Measurements from ENCODE around the gene KDM2A. TPM values are rescaled to one million over a fixed set of nuclear protein-coding genes. Genes with fewer than 3 reads are reported as not detected.
"Not testable (repeated sequence)": the region's sequence is repeated elsewhere in the genome, so short reads cannot be mapped to it uniquely, and the experiment has no call there.

KDM2A gene
- total RNA-seq, 1 donor from 2014 or later = 43.8 TPM

- not testable (repeated sequence) for H3K9ac ChIP-seq (ENCODE audit: low read depth in 1 of 3, low read length in 3 of 3); H3K27ac ChIP-seq (ENCODE audit: low read depth, low read length); H3K27me3 ChIP-seq (ENCODE audit: control insufficient read depth in 3 of 3, insufficient read depth in 3 of 3, low read length in 3 of 3); H3K4me3 ChIP-seq (ENCODE audit: low read length in 3 of 3); H3K9me3 ChIP-seq (ENCODE audit: control insufficient read depth in 3 of 3, low read length in 3 of 3); H3K4me1 ChIP-seq (ENCODE audit: control insufficient read depth in 3 of 3, insufficient read depth in 3 of 3, low read length in 3 of 3)
- peaks cover 15 to 36% (median 33%) of the 10 kb centered on the region in 3 donors for H3K36me3 ChIP-seq (ENCODE audit: control insufficient read depth in 3 of 3, insufficient read depth in 3 of 3, low read length in 3 of 3)
Observed at GRCh38 chr11:67130861-67131260, 11.8 kb downstream of the KDM2A start.

- Histone ChIP-seq H3K9me3 (ENCODE audit: control insufficient read depth in 3 of 3, low read length in 3 of 3) (no peaks in the 10 kb centered on the region), H3K27me3 (ENCODE audit: control insufficient read depth in 3 of 3, insufficient read depth in 3 of 3, low read length in 3 of 3) (no peaks in the 10 kb centered on the region), H3K4me1 (ENCODE audit: control insufficient read depth in 3 of 3, insufficient read depth in 3 of 3, low read length in 3 of 3) (no peaks in the 10 kb centered on the region), H3K27ac (ENCODE audit: low read depth, low read length) (no peak overlapping the region), H3K36me3 (ENCODE audit: control insufficient read depth in 3 of 3, insufficient read depth in 3 of 3, low read length in 3 of 3) (peaks cover 22 to 48% (median 47%) of the 10 kb centered on the region in 3 donors), H3K9ac (ENCODE audit: low read depth in 1 of 3, low read length in 3 of 3) (no peak overlapping the region), H3K4me3 (ENCODE audit: low read length in 3 of 3) (no peak overlapping the region)
Observed at GRCh38 chr11:67136156-67136555, 17.1 kb downstream of the KDM2A start.

- no peaks in the 10 kb centered on the region for H3K9me3 ChIP-seq (ENCODE audit: control insufficient read depth in 3 of 3, low read length in 3 of 3)
- no peaks in the 10 kb centered on the region for H3K27me3 ChIP-seq (ENCODE audit: control insufficient read depth in 3 of 3, insufficient read depth in 3 of 3, low read length in 3 of 3)
- no peak overlapping the region for H3K27ac ChIP-seq (ENCODE audit: low read depth, low read length)
- H3K4me3 ChIP-seq (ENCODE audit: low read length in 3 of 3) = no peak overlapping the region
- peaks cover 18 to 37% (median 37%) of the 10 kb centered on the region in 3 donors for H3K36me3 ChIP-seq (ENCODE audit: control insufficient read depth in 3 of 3, insufficient read depth in 3 of 3, low read length in 3 of 3)
- no peaks in the 10 kb centered on the region for H3K4me1 ChIP-seq (ENCODE audit: control insufficient read depth in 3 of 3, insufficient read depth in 3 of 3, low read length in 3 of 3)
- no peak overlapping the region for H3K9ac ChIP-seq (ENCODE audit: low read depth in 1 of 3, low read length in 3 of 3)
Observed at GRCh38 chr11:67138922-67139321, 19.9 kb downstream of the KDM2A start.

- H3K4me3 ChIP-seq (ENCODE audit: low read length in 3 of 3) = no peak overlapping the region
- H3K9ac ChIP-seq (ENCODE audit: low read depth in 1 of 3, low read length in 3 of 3) = no peak overlapping the region
- H3K27ac ChIP-seq (ENCODE audit: low read depth, low read length) = no peak overlapping the region
- H3K27me3 ChIP-seq (ENCODE audit: control insufficient read depth in 3 of 3, insufficient read depth in 3 of 3, low read length in 3 of 3) = no peaks in the 10 kb centered on the region
- peaks cover 4 to 16% (median 6%) of the 10 kb centered on the region in 3 donors for H3K36me3 ChIP-seq (ENCODE audit: control insufficient read depth in 3 of 3, insufficient read depth in 3 of 3, low read length in 3 of 3)
- no peaks in the 10 kb centered on the region for H3K9me3 ChIP-seq (ENCODE audit: control insufficient read depth in 3 of 3, low read length in 3 of 3)
- H3K4me1 ChIP-seq (ENCODE audit: control insufficient read depth in 3 of 3, insufficient read depth in 3 of 3, low read length in 3 of 3) = no peaks in the 10 kb centered on the region
Observed at GRCh38 chr11:67146516-67147226, 27.6 kb downstream of the KDM2A start.

- peaks cover 0 to 3% (median 0%) of the 10 kb centered on the region in 3 donors for H3K4me1 ChIP-seq (ENCODE audit: control insufficient read depth in 3 of 3, insufficient read depth in 3 of 3, low read length in 3 of 3)
- H3K9ac ChIP-seq (ENCODE audit: low read depth in 1 of 3, low read length in 3 of 3) = no peak overlapping the region
- H3K9me3 ChIP-seq (ENCODE audit: control insufficient read depth in 3 of 3, low read length in 3 of 3) = no peaks in the 10 kb centered on the region
- H3K27me3 ChIP-seq (ENCODE audit: control insufficient read depth in 3 of 3, insufficient read depth in 3 of 3, low read length in 3 of 3) = no peaks in the 10 kb centered on the region
- no peak overlapping the region for H3K4me3 ChIP-seq (ENCODE audit: low read length in 3 of 3)
- no peak overlapping the region for H3K27ac ChIP-seq (ENCODE audit: low read depth, low read length)
- peaks cover 0 to 16% (median 3%) of the 10 kb centered on the region in 3 donors for H3K36me3 ChIP-seq (ENCODE audit: control insufficient read depth in 3 of 3, insufficient read depth in 3 of 3, low read length in 3 of 3)
Observed at GRCh38 chr11:67153971-67154370, 34.9 kb downstream of the KDM2A start.

GRCh38 chr11:67154726-67155125 is 35.7 kb downstream of the KDM2A start:
- Histone ChIP-seq H3K4me1 (ENCODE audit: control insufficient read depth in 3 of 3, insufficient read depth in 3 of 3, low read length in 3 of 3) (peaks cover 0 to 3% (median 0%) of the 10 kb centered on the region in 3 donors), H3K9me3 (ENCODE audit: control insufficient read depth in 3 of 3, low read length in 3 of 3) (no peaks in the 10 kb centered on the region), H3K9ac (ENCODE audit: low read depth in 1 of 3, low read length in 3 of 3) (no peak overlapping the region), H3K4me3 (ENCODE audit: low read length in 3 of 3) (no peak overlapping the region), H3K36me3 (ENCODE audit: control insufficient read depth in 3 of 3, insufficient read depth in 3 of 3, low read length in 3 of 3) (peaks cover 0 to 16% (median 3%) of the 10 kb centered on the region in 3 donors), H3K27ac (ENCODE audit: low read depth, low read length) (no peak overlapping the region), H3K27me3 (ENCODE audit: control insufficient read depth in 3 of 3, insufficient read depth in 3 of 3, low read length in 3 of 3) (no peaks in the 10 kb centered on the region)

GRCh38 chr11:67157691-67158090 is 38.6 kb downstream of the KDM2A start:
- Histone ChIP-seq H3K4me1 (ENCODE audit: control insufficient read depth in 3 of 3, insufficient read depth in 3 of 3, low read length in 3 of 3) (peaks cover 0 to 3% (median 0%) of the 10 kb centered on the region in 3 donors), H3K36me3 (ENCODE audit: control insufficient read depth in 3 of 3, insufficient read depth in 3 of 3, low read length in 3 of 3) (peaks cover 0 to 3% (median 0%) of the 10 kb centered on the region in 3 donors), H3K4me3 (ENCODE audit: low read length in 3 of 3) (no peak overlapping the region), H3K27me3 (ENCODE audit: control insufficient read depth in 3 of 3, insufficient read depth in 3 of 3, low read length in 3 of 3) (no peaks in the 10 kb centered on the region), H3K9me3 (ENCODE audit: control insufficient read depth in 3 of 3, low read length in 3 of 3) (no peaks in the 10 kb centered on the region), H3K9ac (ENCODE audit: low read depth in 1 of 3, low read length in 3 of 3) (no peak overlapping the region), H3K27ac (ENCODE audit: low read depth, low read length) (no peak overlapping the region)

GRCh38 chr11:67158221-67158620 is 39.2 kb downstream of the KDM2A start:
- Histone ChIP-seq H3K4me3 (ENCODE audit: low read length in 3 of 3) (no peak overlapping the region), H3K9me3 (ENCODE audit: control insufficient read depth in 3 of 3, low read length in 3 of 3) (no peaks in the 10 kb centered on the region), H3K36me3 (ENCODE audit: control insufficient read depth in 3 of 3, insufficient read depth in 3 of 3, low read length in 3 of 3) (peaks cover 0 to 3% (median 0%) of the 10 kb centered on the region in 3 donors), H3K27me3 (ENCODE audit: control insufficient read depth in 3 of 3, insufficient read depth in 3 of 3, low read length in 3 of 3) (no peaks in the 10 kb centered on the region), H3K9ac (ENCODE audit: low read depth in 1 of 3, low read length in 3 of 3) (no peak overlapping the region), H3K27ac (ENCODE audit: low read depth, low read length) (no peak overlapping the region), H3K4me1 (ENCODE audit: control insufficient read depth in 3 of 3, insufficient read depth in 3 of 3, low read length in 3 of 3) (peaks cover 0 to 3% (median 0%) of the 10 kb centered on the region in 3 donors)

- H3K9me3 ChIP-seq (ENCODE audit: control insufficient read depth in 3 of 3, low read length in 3 of 3) = no peaks in the 10 kb centered on the region
- no peaks in the 10 kb centered on the region for H3K27me3 ChIP-seq (ENCODE audit: control insufficient read depth in 3 of 3, insufficient read depth in 3 of 3, low read length in 3 of 3)
- peaks cover 0 to 3% (median 0%) of the 10 kb centered on the region in 3 donors for H3K4me1 ChIP-seq (ENCODE audit: control insufficient read depth in 3 of 3, insufficient read depth in 3 of 3, low read length in 3 of 3)
- no peak overlapping the region for H3K4me3 ChIP-seq (ENCODE audit: low read length in 3 of 3)
- H3K36me3 ChIP-seq (ENCODE audit: control insufficient read depth in 3 of 3, insufficient read depth in 3 of 3, low read length in 3 of 3) = no peaks in the 10 kb centered on the region
- no peak overlapping the region for H3K9ac ChIP-seq (ENCODE audit: low read depth in 1 of 3, low read length in 3 of 3)
- no peak overlapping the region for H3K27ac ChIP-seq (ENCODE audit: low read depth, low read length)
Observed at GRCh38 chr11:67160045-67160444, 41.0 kb downstream of the KDM2A start.

- Histone ChIP-seq H3K9me3 (ENCODE audit: control insufficient read depth in 3 of 3, low read length in 3 of 3) (no peaks in the 10 kb centered on the region), H3K9ac (ENCODE audit: low read depth in 1 of 3, low read length in 3 of 3) (no peak overlapping the region), H3K4me1 (ENCODE audit: control insufficient read depth in 3 of 3, insufficient read depth in 3 of 3, low read length in 3 of 3) (peaks cover 0 to 3% (median 0%) of the 10 kb centered on the region in 3 donors), H3K27me3 (ENCODE audit: control insufficient read depth in 3 of 3, insufficient read depth in 3 of 3, low read length in 3 of 3) (no peaks in the 10 kb centered on the region), H3K27ac (ENCODE audit: low read depth, low read length) (no peak overlapping the region), H3K36me3 (ENCODE audit: control insufficient read depth in 3 of 3, insufficient read depth in 3 of 3, low read length in 3 of 3) (no peaks in the 10 kb centered on the region), H3K4me3 (ENCODE audit: low read length in 3 of 3) (no peak overlapping the region)
Observed at GRCh38 chr11:67160872-67161783, 42.1 kb downstream of the KDM2A start.

Data from skeletal muscle tissue (tissue), 4 donors.